ENCODE measurements around the gene ATP2C2.

ATP2C2 gene

DNA sequence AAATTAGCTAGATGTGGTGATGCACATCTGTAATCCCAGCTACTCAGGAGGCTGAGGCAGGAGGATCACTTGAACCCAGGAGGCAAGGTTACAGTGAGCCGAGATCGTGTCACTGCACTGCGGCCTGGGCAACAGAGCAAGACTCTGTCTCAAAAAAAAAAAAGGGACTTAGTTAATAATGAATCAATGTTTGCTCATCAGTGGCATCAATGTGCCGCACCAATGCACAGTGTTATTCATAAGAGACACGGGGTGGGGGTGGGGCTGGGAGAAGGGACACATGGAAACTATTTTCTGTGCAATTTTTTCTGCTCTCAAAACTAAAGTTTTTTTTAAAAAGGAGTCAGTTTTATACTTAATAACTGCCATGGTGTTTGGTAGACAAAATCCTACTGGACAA lies 6.8 kb upstream of the ATP2C2 start:
- no peak overlapping the region for H3K27ac ChIP-seq (ENCODE audit: low read length)
- no peaks in the 10 kb centered on the region for H4K20me1 ChIP-seq (ENCODE audit: insufficient read depth, low read length)
- no peaks in the 10 kb centered on the region for H3K36me3 ChIP-seq (replicated peaks; ENCODE audit: insufficient read depth, low read length)
- no peak for DNase-seq
- no peaks in the 10 kb centered on the region for H3K4me1 ChIP-seq (ENCODE audit: low read length)
- H3K9me2 ChIP-seq (replicated peaks; ENCODE audit: insufficient read depth, low read length): no peaks in the 10 kb centered on the region
- no peak overlapping the region for H2AFZ ChIP-seq (ENCODE audit: low read length)
- no peak overlapping the region for H3K4me3 ChIP-seq (ENCODE audit: low read length)
- no peak overlapping the region for H3K4me2 ChIP-seq (ENCODE audit: low read depth, low read length)
- peaks cover 19% of the 10 kb centered on the region for H3K27me3 ChIP-seq (replicated peaks; ENCODE audit: insufficient read depth, low read length)
- no peaks in the 10 kb centered on the region for H3F3A ChIP-seq (ENCODE audit: insufficient read depth, low read length)
- H3K9ac ChIP-seq (ENCODE audit: low read length): no peak overlapping the region
- TF ChIP-seq, protein P1, sequence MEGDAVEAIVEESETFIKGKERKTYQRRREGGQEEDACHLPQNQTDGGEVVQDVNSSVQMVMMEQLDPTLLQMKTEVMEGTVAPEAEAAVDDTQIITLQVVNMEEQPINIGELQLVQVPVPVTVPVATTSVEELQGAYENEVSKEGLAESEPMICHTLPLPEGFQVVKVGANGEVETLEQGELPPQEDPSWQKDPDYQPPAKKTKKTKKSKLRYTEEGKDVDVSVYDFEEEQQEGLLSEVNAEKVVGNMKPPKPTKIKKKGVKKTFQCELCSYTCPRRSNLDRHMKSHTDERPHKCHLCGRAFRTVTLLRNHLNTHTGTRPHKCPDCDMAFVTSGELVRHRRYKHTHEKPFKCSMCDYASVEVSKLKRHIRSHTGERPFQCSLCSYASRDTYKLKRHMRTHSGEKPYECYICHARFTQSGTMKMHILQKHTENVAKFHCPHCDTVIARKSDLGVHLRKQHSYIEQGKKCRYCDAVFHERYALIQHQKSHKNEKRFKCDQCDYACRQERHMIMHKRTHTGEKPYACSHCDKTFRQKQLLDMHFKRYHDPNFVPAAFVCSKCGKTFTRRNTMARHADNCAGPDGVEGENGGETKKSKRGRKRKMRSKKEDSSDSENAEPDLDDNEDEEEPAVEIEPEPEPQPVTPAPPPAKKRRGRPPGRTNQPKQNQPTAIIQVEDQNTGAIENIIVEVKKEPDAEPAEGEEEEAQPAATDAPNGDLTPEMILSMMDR (IDR thresholded peaks at IDR 0.05; ENCODE audit: low read length): no peak
- no peak for TF ChIP-seq EZH2phosphoT487 (IDR thresholded peaks at IDR 0.05; ENCODE audit: low read length)
- TF ChIP-seq EZH2 (optimal IDR thresholded peaks at IDR 0.05; ENCODE audit: low read depth, low read length): no peak
- H3K79me2 ChIP-seq (ENCODE audit: low read length): no peaks in the 10 kb centered on the region
- H3K9me3 ChIP-seq (replicated peaks; ENCODE audit: insufficient read depth, low read length): no peaks in the 10 kb centered on the region

DNA sequence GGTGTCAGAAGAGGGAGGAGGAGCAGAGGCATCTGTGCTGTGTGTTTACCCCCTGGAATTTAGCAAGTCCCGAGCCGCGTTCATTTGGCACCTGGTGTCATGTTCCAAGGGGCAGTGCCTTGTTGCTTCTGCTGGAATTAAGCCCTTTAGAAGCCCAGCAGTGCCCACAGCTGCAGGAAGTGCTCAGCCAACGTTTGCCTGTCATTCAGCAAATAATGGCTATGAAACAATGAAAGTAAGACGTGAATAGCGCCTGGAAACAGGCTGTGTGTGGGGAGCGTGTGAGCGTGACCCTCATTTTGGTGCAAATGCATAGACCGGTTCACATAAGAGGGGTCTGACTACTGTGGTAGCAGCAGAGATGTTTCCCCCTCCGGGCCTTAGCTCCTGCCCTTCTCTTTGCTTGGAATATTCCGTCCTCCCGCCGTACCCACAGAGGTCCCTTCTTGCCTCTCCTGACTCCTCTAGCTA lies 5.8 kb upstream of the ATP2C2 start:
- TF ChIP-seq, protein P1 (IDR thresholded peaks at IDR 0.05; ENCODE audit: low read length): no peak
- TF ChIP-seq EZH2 (optimal IDR thresholded peaks at IDR 0.05; ENCODE audit: low read depth, low read length) (no peak), EZH2phosphoT487 (IDR thresholded peaks at IDR 0.05; ENCODE audit: low read length) (no peak)
- Histone ChIP-seq H3F3A (ENCODE audit: insufficient read depth, low read length) (no peaks in the 10 kb centered on the region), H3K4me2 (ENCODE audit: low read depth, low read length) (no peak overlapping the region), H3K9me3 (replicated peaks; ENCODE audit: insufficient read depth, low read length) (no peaks in the 10 kb centered on the region), H3K36me3 (replicated peaks; ENCODE audit: insufficient read depth, low read length) (no peaks in the 10 kb centered on the region), H3K4me3 (ENCODE audit: low read length) (no peak overlapping the region), H3K27ac (ENCODE audit: low read length) (no peak overlapping the region), H4K20me1 (ENCODE audit: insufficient read depth, low read length) (no peaks in the 10 kb centered on the region), H3K4me1 (ENCODE audit: low read length) (no peaks in the 10 kb centered on the region), H3K79me2 (ENCODE audit: low read length) (no peaks in the 10 kb centered on the region), H3K9me2 (replicated peaks; ENCODE audit: insufficient read depth, low read length) (no peaks in the 10 kb centered on the region), H2AFZ (ENCODE audit: low read length) (no peak overlapping the region), H3K9ac (ENCODE audit: low read length) (no peak overlapping the region), H3K27me3 (replicated peaks; ENCODE audit: insufficient read depth, low read length) (peaks cover 15% of the 10 kb centered on the region)
- no peak for DNase-seq

DNA sequence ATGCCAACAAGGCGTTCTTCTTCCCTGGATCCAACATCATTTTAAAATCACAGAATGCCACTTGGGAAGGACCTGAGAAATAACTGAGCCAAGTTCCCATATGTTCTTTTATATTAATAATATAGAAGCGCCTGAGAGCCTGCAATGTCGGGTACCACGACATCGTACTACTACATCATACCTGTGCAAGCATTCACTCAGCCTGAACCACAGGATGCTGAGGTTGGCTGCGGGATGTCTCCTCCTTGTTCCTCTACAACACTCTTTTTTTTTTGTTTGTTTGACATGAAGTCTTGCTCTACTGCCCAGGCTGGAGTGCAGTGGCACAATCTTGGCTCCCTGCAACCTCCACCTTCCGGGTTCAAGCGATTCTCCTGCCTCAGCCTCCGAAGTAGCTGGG lies 2.1 kb upstream of the ATP2C2 start:
- Histone ChIP-seq H3K27me3 (replicated peaks; ENCODE audit: insufficient read depth, low read length) (peaks cover 12% of the 10 kb centered on the region), H3K36me3 (replicated peaks; ENCODE audit: insufficient read depth, low read length) (no peaks in the 10 kb centered on the region), H3K27ac (ENCODE audit: low read length) (no peak overlapping the region), H4K20me1 (ENCODE audit: insufficient read depth, low read length) (no peaks in the 10 kb centered on the region), H3K4me3 (ENCODE audit: low read length) (no peak overlapping the region), H3K9ac (ENCODE audit: low read length) (no peak overlapping the region), H3K9me3 (replicated peaks; ENCODE audit: insufficient read depth, low read length) (no peaks in the 10 kb centered on the region), H3K9me2 (replicated peaks; ENCODE audit: insufficient read depth, low read length) (no peaks in the 10 kb centered on the region), H2AFZ (ENCODE audit: low read length) (no peak overlapping the region), H3K79me2 (ENCODE audit: low read length) (no peaks in the 10 kb centered on the region), H3K4me2 (ENCODE audit: low read depth, low read length) (no peak overlapping the region), H3F3A (ENCODE audit: insufficient read depth, low read length) (no peaks in the 10 kb centered on the region), H3K4me1 (ENCODE audit: low read length) (no peaks in the 10 kb centered on the region)
- TF ChIP-seq EZH2 (optimal IDR thresholded peaks at IDR 0.05; ENCODE audit: low read depth, low read length) (no peak), EZH2phosphoT487 (IDR thresholded peaks at IDR 0.05; ENCODE audit: low read length) (no peak)
- TF ChIP-seq, protein P1 (IDR thresholded peaks at IDR 0.05; ENCODE audit: low read length): no peak
- DNase-seq: no peak
